GM18511 (cell line): ENCODE measurements around the gene ERCC5.

Experiments used
- ATAC-seq: cut with Tn5 transposase; IDR thresholded peaks from one replicate; pipeline ENCODE4 v1.9.1; 2021; ENCODE audit warnings: mild to moderate bottlenecking, moderate library complexity; ENCODE audit not compliant: unreplicated experiment

ERCC5 gene

GRCh38 chr13:102845630-102846260, at the start of gene ERCC5:
TSS of gene ERCC5 (plus strand) at chr13:102846032. CDS start at chr13:102846267, 235 bp downstream.
- ATAC-seq = peak; percentile 80

DNA sequence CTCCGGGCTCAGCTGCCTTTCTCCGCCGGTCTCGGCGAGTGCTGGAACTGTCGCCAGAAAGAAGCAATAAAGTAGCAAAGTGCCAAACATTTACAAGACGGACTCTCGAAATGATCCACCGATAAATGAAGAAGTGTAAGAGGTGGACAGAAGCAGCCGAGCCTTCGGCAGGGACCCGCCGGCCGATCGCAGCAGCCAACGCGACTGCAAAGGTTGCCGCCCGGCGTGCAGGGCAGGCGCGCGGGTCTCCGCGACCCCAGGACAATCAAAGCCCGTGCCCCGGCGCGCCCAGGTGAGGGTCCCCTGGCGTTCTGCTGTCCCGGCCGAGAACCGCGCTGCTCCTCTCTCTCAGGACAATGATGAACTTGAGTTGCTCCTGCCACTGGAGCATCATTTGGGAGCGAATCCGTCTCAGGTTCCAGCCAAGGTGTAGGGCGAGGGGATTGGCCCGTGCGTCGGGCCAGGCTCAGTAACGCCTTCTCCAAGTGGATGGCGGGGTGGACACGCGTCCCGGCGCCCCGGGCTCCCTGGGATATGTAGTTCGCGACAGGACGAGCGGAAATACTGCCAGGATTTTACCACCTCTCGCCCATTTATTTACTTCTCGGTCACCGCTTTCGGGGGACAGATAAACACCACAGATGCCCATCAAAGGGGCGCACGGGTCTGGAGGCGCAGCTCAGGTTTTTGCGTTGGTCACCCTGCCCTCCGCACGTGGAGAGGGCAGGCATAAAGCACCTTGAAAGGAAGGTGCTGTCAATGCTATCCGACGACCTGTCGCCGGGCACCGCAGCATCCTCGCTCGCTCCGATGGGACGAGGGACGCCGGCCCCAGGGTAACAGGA, 47.0 kb upstream of the ERCC5 start, which contains the start of the genes BIVM and POGLUT2:
Gene BIVM, plus strand, starts transcription at position 539 of the 845 bp plus-strand sequence. CDS start 8,149 bp downstream, outside the sequence.
Gene POGLUT2, minus strand, starts transcription at position 396 of the 845 bp plus-strand sequence. Its CDS starts 306 bp downstream, at position 90.
- ATAC-seq = peak; percentile 80

DNA sequence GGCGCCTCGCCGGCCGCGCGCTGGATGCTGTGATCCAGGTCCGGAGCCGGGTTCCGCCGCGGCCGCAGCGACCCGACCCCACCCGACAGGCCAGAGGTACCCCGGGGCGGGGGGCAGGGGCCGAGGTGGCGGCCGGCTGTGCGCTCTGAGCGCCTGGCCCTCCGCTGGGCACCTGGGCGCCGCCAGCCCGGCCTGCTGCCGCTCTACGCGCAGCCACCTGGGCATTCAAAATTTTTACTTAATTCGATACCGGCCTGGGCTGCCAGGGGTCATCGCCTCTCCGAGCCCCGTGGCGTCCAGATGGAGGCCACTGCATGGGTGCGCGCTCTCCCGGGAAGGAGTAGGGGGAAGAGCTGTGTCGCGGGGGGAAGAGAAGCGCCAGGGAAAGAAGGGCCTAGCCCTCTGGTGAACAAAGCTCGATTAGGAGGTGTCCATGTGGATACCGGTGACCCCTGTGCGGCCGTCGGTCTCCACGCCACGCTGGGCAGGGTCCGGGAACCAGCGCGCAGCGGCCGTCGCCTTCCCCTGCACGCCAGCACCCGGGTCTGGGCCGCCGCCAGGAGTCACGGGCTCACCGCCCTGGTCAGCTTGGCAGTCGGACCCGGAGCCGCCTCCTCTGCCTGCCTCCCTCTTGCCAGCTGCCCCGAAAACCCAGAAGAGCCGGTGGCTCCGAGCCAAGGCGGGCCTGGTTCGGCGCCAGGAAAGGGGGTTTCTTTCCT, 46.2 kb upstream of the ERCC5 start:
- ATAC-seq = peak; percentile 10

DNA sequence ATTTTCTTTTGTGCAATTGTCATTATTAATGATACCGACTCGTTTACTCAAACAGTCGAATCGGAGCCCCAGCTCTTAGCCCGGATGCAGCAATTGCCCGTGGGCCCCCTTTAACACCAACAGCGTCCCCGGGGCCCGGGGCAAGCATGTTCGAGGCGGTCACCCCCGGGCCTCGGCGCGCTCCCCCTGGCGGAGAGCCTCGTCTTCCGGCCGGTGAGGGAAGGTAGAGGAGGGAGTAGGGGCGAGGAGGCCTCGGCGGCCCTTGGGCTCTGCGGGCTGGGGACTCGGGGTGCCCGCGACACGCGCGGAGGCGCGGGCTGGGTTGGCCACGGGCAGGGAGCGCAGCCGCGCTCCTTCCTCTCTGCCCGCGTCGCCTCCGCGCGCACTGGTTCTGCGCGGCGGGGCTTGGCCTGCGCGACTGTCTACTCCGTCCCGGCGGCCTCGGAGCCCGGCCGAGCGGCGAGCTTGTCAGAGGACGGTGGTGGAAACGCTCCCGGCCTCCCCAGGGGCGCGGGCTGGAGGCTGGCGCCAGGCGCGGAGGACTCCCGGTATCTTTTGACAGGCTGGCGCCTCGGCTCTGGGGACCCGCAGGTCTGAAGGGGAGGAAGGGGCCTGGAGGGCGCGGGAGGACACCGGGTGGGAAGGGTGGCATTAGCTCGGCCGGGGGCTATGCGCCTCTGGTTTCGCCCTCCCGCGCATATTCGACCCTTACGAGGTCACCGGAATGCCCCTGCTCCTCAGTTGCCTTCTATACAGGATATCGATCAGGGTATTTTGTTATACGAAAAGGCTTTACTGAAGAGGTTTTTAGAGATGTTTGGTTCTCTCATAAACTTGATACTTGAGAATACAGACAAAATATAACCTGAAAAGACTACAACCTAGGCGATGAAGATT, 45.4 kb upstream of the ERCC5 start:
- ATAC-seq = peak; percentile 76

- no peak for ATAC-seq
Observed at GRCh38 chr13:102805680-102806079, 40.2 kb upstream of the ERCC5 start.

DNA sequence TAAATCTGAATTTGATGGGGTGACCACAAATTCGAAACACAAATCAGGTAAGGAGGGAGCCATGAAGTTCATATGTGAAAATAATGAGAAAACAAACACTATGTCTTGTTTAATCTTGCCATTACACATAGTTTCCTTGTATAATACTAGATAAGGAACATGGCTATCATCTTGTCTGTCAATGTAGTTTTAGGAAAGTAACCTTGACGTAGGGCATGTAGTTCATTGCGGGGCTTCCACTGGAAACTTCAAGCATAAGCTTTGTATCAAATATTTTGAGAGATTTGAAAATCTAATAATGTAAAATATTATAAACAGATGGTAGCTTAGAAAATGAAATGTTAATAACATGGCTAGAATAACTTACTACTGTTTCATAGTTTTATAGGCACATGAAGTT, 38.1 kb upstream of the ERCC5 start:
- no peak for ATAC-seq

DNA sequence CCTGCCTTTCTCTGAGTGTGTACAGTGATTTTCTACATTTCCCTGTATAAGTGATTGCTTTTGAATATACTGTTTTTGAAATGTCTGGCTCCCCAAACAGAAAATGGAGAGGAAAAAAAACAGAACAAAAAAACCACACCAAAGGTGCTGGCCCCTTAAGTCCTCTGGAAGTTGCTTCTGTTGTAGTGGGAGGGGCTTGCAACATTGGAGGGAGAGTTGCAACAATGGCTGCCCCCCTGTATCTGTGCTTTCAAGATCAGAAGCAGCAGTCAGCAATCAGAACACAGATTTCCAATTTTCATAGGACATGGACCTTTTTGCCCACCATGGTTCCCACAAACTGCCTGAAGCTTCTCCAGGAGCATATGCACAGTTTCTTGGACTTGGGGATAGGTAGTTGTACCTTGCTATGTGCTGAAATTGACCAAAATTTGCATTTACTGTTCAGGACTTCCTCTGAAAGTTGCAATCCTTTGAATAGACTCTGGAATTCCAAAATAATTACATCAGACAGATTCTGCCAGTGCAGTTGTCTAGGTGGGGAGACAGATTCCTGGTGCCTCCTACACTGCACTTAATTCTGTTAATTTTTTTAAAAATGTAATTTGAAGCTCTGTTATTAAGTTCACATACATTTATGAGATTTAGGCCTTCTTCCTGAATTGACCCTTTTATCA, 33.1 kb upstream of the ERCC5 start:
- no peak for ATAC-seq

DNA sequence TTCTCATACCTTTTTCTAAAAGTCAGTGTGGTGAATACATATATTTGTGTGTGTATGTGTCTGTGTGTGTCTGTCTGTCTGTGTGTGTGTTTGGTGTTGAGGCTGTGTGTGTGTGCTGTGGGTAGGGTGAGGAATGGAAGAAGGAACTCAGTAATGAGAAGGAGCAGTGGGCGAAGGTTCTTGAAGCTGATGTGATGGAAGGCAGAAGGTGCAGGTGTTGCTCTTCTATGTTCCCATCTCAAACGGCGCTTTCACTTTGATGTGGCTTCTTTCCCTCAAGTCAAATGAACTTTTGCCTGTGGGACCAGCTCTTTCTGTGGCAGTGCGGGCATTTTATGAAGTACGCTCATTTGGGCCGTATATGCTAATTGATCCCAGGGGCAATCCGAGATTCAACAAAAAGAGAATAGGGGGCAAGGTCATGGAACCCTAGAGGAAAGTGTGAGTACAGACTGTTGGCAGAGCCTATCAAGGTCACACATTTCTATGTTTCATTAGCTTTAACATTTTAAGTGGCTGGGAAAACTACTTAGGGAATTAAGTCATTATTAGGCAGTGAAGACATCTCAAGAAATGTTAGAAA, 31.7 kb upstream of the ERCC5 start:
- ATAC-seq = no peak

GRCh38 chr13:102814793-102815192, 31.0 kb upstream of the ERCC5 start:
- ATAC-seq = no peak

GRCh38 chr13:102815788-102816187, 30.0 kb upstream of the ERCC5 start:
- ATAC-seq = no peak

DNA sequence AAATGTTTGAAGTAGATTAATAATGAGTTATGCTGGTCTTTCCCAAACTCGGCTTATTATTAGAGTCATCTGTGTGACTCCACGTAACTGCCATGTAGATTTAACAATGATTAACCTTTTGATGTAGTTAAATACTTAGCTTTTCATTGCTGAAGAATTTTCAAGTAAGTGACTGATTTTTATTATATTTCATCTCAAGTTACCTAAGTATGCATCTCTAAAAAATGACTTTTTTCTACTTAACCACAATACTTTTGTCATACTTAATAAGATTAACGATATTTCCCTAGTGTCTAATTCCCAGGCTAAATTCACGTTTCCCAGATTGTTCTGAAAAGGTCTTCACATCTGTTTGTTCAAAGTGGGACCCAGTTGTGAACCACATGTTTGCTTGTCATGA, 29.1 kb upstream of the ERCC5 start:
- no peak for ATAC-seq

DNA sequence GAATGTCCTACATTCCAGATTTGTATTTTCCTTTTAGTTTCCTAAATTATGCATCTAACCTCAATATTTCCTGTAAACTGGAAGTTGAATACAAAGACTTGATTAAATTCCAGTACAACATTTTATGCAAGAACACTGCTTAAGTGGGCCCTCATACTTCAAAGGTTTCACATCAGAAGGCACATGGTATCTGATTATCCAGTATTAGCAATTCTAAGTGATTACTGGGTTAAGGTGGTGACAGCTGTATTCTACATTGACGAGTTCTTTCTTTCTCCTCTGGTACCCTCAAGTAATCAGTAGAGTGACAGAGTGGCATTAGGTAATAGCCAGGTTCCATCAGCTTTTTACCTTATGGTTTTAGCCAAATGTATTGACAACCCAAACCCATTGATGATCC, 28.6 kb upstream of the ERCC5 start:
- no peak for ATAC-seq

- ATAC-seq = no peak
Observed at GRCh38 chr13:102817907-102818306, 27.9 kb upstream of the ERCC5 start.

DNA sequence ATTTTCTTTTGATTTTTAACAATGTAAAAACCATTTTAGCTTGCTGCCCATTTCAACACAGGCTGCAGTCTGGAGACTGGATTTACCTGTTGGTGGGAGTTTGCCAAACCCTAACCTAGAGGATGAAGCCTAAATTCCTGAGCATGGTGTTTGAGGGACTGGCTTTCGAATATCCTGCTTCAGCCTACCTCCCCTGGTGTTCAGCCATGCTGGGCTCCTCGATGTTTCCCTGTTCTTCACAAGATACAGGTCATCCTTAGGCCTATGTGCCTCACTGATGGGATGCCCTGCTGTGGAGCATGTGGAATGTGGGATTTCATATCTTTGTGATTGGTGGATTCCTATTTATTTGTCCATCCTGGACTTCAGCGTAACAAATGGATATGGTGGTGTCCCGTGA, 20.4 kb upstream of the ERCC5 start:
- ATAC-seq = no peak

DNA sequence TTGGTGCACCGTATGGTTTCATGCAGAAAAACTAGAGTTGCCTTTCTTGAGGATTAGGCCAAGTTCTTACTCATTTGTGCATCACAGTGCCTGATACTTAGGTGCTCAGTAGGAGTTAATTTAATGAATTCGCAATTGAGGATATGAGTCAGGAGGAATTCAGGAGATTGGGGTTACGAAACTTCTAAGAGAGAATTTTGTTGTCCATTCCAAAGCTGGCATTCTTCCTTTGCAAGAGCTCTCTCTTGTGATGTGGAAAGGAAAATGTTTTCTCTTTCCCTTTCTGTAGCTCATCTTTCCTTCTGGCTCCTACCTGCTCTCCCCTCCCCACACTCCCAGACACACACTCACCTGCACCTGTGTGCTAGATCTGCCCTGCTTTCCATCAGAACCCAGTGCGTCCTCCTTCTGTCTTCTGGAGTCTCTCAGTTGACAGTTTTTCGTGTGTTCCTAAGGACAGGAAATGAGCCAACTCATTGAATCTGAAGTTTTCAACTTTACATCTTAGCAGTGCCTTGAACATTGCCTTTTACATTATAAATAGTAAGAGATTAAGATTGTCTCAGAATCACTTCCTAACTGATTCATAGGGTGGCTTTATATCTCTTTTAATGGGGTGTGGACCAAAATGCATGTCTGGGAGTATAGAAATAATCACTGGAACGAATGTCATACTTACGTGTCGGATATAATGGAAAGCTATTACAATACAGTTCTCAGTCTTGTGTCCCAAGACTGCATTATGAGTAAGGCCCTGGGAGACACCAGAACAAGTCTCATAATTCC, 19.7 kb upstream of the ERCC5 start:
- no peak for ATAC-seq

- no peak for ATAC-seq
Observed at GRCh38 chr13:102830646-102831045, 15.2 kb upstream of the ERCC5 start.

DNA sequence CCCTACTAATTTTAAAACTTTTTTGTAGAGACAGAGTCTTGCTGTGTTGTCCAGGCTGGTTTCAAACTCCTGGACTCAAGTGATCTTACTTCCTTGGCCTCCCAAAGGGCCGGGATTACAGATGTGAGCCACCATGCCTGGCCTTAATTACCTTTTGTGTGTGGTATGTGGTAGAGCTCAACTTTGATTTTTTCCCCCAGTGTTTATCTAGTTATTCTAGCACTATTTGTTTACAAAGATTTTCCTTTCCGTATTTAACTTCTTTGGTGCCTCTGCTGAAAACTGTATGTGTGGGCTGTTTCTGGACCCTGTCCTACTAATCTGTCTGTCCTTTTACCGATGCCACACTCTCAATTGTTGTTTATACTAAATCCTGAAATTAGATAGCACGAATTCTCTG, 9.4 kb upstream of the ERCC5 start:
- no peak for ATAC-seq

- no peak for ATAC-seq
Observed at GRCh38 chr13:102838273-102838672, 7.6 kb upstream of the ERCC5 start.

GRCh38 chr13:102838982-102839381, 6.8 kb upstream of the ERCC5 start:
- ATAC-seq = no peak
